Pancreas (tissue), 10 donors: ENCODE measurements around the gene RNFT2. TPM values are rescaled to one million over a fixed set of nuclear protein-coding genes. Genes with fewer than 3 reads are reported as not detected.

ENCODE experiments used
- ATAC-seq, 4 donors: fragments of 200-7000 bp; cut with Tn5 transposase; one replicate each; pipeline versions ENCODE4 v1.8.0 to v1.9.1; 2020; ENCODE audit warnings: mild to moderate bottlenecking in 4 of 4, moderate library complexity in 4 of 4
- DNase-seq, 6 donors: peaks; one replicate each; pipeline ENCODE4 v3.0.0-alpha.2; 2020
- FAIRE-seq: peaks from 2 replicates; lab custom pipeline; 2012; peaks lifted over from hg19 to GRCh38; lab: Jason Lieb, UNC
- H3K27ac ChIP-seq, 4 donors: fragments of 200-600 bp; sonication (generic); 1 replicate in 3 of 4; 2 replicates in 1 of 4; pipeline versions ENCODE4 v1.5.0 to v1.8.0; 2020
- H3K27me3 ChIP-seq, 4 donors: fragments of 200-600 bp; one replicate each; pipeline ENCODE4 v1.8.0; 2021
- H3K36me3 ChIP-seq, 3 donors: fragments of 200-600 bp; sonication (generic) in 1 of 3; one replicate each; pipeline versions ENCODE4 v1.5.0 to v1.8.0; 2020 to 2021
- H3K4me1 ChIP-seq, 3 donors: fragments of 200-600 bp; one replicate each; pipeline ENCODE4 v1.8.0; 2021
- H3K4me3 ChIP-seq, 4 donors: fragments of 200-600 bp; sonication (generic) in 2 of 4; one replicate each; pipeline versions ENCODE4 v1.5.0 to v1.8.0; 2020 to 2021
- H3K9me3 ChIP-seq, 4 donors: fragments of 200-600 bp; one replicate each; pipeline ENCODE4 v1.8.0; 2021
- WGBS, 2 donors: extraction: QIAGEN DNeasy Blood & Tissue Kit; methylation state at CpG; one replicate each; pipeline ENCODE4 v1.1.7; 2013; 5-methylcytosine and 5-hydroxymethylcytosine counted together
- intact Hi-C, 3 donors: fragments of 100-400 bp; cut with DNase I; formaldehyde crosslinking; loops; one replicate each; pipeline versions ENCODE4 v1.11.1 to v1.14.2; 2022
- polyA plus RNA-seq, 2 donors: library from polyadenylated mRNA; stranded (reverse); fragments of 200-250 nt; gene quantifications; one replicate each; pipeline ENCODE4 v1.2.3, GENCODE V29; 2013
- total RNA-seq, 6 donors: library from RNA; stranded (reverse); fragmentation: NEBNext Ultra II Directional in 4 of 6; extraction: Animal tissue kit (Norgen Biotek cat#: 25700) in 4 of 6; gene quantifications; one replicate each; pipeline versions ENCODE4 v1.2.1 to v1.2.4, GENCODE V29; 2021 to 2023
- TF ChIP-seq, protein P1 (sequence below), 4 donors: fragments of 200-600 bp; sonication (generic) in 3 of 4; IDR thresholded peaks; one replicate each; pipeline versions ENCODE4 v1.5.0 to v1.8.0; 2021; ENCODE audit warnings: antibody characterized with exemption in 4 of 4
- donor health status: healthy with polysubstance abuse.
- donor health status: DM: no; HTN: no; CAD: no; lungs with moderate emphysema.
- donor health status: DM: no; HTN: no; CAD: no.
- donor health status: control.
- donor health status: control.
- donor health status: Bipolar disorder and iron deficiency.
- donor health status: DM: yes; HTN: yes; CAD: no.
- donor health status: DM: no; HTN: no; CAD: no.
- donor health status: DM: no; HTN: no; CAD: no.
- donor health status: DM: yes; HTN: yes; CAD: no.

RNFT2 gene
- total and polyA plus RNA-seq, 8 donors: 0.51 to 2.6 (median 1.5) TPM

DNA sequence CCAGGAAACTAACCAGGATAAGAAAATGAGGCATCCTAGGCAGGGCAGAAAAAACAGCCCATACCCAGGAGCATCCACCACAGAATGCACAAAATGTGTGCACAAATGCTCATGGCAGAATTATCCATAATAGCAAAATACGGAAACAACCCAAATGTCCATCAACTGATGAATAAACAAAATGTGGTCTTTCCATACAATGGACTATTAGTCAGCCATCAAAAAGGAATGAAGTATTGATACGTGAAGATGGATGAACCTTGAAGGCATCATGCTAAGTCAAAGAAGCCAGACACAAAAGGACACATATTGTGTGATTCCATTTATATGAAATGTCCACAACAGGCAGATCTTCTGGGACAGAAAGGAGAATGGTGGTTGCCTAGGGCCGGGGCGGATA is 124.1 kb downstream of the RNFT2 start:
- WGBS, 2 donors: 78 to 86% methylated on average over 4 of the region's 4 CpGs
- DNase-seq (no peak), ATAC-seq (no peak), FAIRE-seq (no peak)
- H3K9me3 ChIP-seq: no peaks in the 10 kb centered on the region
- TF ChIP-seq, protein P1, sequence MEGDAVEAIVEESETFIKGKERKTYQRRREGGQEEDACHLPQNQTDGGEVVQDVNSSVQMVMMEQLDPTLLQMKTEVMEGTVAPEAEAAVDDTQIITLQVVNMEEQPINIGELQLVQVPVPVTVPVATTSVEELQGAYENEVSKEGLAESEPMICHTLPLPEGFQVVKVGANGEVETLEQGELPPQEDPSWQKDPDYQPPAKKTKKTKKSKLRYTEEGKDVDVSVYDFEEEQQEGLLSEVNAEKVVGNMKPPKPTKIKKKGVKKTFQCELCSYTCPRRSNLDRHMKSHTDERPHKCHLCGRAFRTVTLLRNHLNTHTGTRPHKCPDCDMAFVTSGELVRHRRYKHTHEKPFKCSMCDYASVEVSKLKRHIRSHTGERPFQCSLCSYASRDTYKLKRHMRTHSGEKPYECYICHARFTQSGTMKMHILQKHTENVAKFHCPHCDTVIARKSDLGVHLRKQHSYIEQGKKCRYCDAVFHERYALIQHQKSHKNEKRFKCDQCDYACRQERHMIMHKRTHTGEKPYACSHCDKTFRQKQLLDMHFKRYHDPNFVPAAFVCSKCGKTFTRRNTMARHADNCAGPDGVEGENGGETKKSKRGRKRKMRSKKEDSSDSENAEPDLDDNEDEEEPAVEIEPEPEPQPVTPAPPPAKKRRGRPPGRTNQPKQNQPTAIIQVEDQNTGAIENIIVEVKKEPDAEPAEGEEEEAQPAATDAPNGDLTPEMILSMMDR (IDR thresholded peaks at IDR 0.05): no peak
- H3K4me1 ChIP-seq: no peaks in the 10 kb centered on the region
- H3K4me3 ChIP-seq: no peak overlapping the region
- no peak overlapping the region for H3K27ac ChIP-seq
- H3K36me3 ChIP-seq: no peaks in the 10 kb centered on the region
- intact Hi-C loops: no loop called here
- H3K27me3 ChIP-seq: no peaks in the 10 kb centered on the region

DNA sequence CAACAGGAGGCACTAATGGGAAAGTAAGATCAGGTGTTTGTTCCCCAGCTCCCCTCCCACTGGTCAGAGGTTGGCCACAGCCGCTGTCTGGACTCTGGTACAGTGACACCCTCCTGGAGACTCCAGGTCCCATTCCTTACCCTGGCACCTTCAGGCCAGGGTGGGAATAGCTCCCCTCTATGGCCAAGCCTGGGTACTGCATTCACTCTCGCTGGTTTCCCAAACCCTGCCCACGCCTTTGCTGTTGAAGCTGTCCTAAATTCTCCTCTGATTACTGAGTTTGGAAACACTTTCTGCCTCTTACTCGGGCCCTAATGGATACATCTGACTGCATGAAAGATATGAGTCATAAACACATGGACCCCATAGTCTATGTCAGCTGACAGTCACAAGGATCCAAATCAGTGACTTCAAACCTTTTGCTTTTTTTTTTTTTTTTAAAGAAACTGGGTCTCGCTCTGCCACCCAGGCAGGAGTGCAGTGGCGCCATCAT is 125.2 kb downstream of the RNFT2 start:
- Histone ChIP-seq H3K27ac (no peak overlapping the region), H3K27me3 (no peaks in the 10 kb centered on the region), H3K4me1 (no peaks in the 10 kb centered on the region), H3K36me3 (no peaks in the 10 kb centered on the region), H3K4me3 (no peak overlapping the region), H3K9me3 (no peaks in the 10 kb centered on the region)
- 52 to 56% methylated on average over 6 of the region's 6 CpGs for WGBS, 2 donors
- TF ChIP-seq, protein P1 (IDR thresholded peaks at IDR 0.05): no peak
- no peak for DNase-seq
- ATAC-seq: no peak
- intact Hi-C loops: no loop called here
- no peak for FAIRE-seq

DNA sequence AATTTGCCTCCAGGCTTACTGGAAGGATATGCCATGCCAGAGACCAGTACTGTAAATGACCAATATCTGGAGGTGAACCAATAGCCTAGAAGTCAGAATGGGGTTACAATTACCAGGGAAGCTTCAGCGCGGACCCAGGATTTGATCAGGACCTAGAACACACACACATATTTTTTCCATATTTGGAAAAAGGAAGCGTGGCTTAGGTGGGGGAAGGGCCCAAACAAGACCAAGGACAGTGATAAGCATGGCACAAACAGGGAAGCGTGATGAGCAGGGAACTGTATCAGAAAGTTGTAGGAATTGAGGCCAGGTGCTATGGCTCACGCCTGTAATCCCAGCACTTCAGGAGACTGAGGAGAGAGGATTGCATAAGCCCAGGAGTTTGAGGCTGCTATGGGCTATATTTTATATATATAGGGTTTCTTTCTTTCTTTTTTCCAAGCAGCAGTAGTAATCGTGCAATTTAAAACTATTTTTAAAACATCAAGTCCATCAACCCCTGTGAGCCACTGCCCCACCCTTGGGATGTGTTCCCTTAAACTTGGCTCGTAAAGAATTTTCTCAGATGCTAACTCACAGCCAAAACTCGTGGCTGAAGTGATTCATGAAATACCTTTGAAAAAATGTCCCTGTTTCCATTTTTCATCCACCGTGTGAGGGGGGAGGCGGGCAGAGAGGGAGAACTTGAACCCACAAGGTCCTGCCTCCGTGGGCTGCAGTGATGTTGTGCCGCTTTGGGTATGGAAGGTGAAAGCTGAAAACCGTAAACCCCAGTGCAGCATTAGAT is 126.5 kb downstream of the RNFT2 start:
- Histone ChIP-seq H3K9me3 (no peaks in the 10 kb centered on the region), H3K4me3 (no peak overlapping the region), H3K36me3 (no peaks in the 10 kb centered on the region), H3K27ac (no peak overlapping the region), H3K27me3 (no peaks in the 10 kb centered on the region), H3K4me1 (no peaks in the 10 kb centered on the region)
- DNase-seq (no peak), FAIRE-seq (no peak), ATAC-seq (no peak)
- intact Hi-C loops: no loop called here
- WGBS, 2 donors: 42 to 59% methylated on average over 13 of the region's 13 CpGs
- TF ChIP-seq, protein P1 (IDR thresholded peaks at IDR 0.05): no peak

DNA sequence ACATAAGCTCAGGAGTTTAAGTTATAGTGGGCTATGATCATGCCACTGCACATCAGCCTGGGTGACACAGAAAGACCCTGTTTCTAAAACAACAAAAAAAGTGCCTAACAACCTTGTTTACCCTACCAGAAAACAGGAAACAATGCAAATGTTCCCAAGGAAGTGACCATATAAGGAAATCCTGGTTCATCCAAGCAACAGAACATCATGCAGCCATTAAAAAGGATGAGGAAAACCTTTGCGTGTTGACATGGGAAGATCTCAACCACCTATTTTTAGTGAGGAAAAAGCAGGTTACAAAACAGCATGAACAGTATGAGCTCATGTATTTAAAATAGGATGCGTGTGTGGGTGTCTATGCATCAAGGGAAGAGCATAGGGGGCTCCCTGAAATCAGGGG is 129.4 kb downstream of the RNFT2 start:
- intact Hi-C loops: no loop called here
- no peaks in the 10 kb centered on the region for H3K9me3 ChIP-seq
- no peaks in the 10 kb centered on the region for H3K36me3 ChIP-seq
- WGBS, 2 donors: 89 to 91% methylated on average over 2 of the region's 2 CpGs
- ATAC-seq (no peak), FAIRE-seq (no peak), DNase-seq (no peak)
- H3K4me3 ChIP-seq: no peak overlapping the region
- no peaks in the 10 kb centered on the region for H3K27me3 ChIP-seq
- TF ChIP-seq, protein P1 (IDR thresholded peaks at IDR 0.05): no peak
- no peaks in the 10 kb centered on the region for H3K4me1 ChIP-seq
- H3K27ac ChIP-seq: no peak overlapping the region

DNA sequence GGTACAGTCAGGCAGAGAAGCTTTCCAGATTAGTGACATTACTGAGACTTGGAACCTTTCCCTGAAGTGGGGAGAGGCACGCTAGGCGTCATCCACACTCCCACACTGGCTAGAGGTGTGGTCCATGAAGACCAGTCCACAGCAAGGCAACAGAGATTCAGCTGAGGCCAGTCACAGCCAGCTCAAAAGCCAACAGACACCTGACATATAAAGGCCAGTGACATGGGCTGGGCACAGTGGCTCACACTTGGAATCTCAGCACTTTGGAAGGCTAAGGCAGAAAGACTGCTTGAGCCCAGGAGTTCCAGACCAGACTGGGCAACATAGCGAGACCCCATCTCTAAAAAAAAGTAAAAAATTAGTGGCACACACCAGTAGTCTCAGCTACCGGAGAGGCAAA is 132.2 kb downstream of the RNFT2 start:
- ATAC-seq (no peak), FAIRE-seq (no peak), DNase-seq (no peak)
- no peak overlapping the region for H3K27ac ChIP-seq
- 58 to 59% methylated on average over 4 of the region's 4 CpGs for WGBS, 2 donors
- no peak overlapping the region for H3K4me3 ChIP-seq
- TF ChIP-seq, protein P1 (IDR thresholded peaks at IDR 0.05): no peak
- no peaks in the 10 kb centered on the region for H3K4me1 ChIP-seq
- intact Hi-C loops: no loop called here
- no peaks in the 10 kb centered on the region for H3K9me3 ChIP-seq
- H3K36me3 ChIP-seq: no peaks in the 10 kb centered on the region
- H3K27me3 ChIP-seq: no peaks in the 10 kb centered on the region
